ENCODE results near the gene TRAF7. TPM values are rescaled to one million over a fixed set of nuclear protein-coding genes. Genes with fewer than 3 reads are reported as not detected.
"Not testable (repeated sequence)": the region's sequence is repeated elsewhere in the genome, so short reads cannot be mapped to it uniquely, and the experiment has no call there.

The TRAF7 gene
- total RNA-seq, 2 experiments from 2014 or later: 19.9 to 24.0 TPM

DNA sequence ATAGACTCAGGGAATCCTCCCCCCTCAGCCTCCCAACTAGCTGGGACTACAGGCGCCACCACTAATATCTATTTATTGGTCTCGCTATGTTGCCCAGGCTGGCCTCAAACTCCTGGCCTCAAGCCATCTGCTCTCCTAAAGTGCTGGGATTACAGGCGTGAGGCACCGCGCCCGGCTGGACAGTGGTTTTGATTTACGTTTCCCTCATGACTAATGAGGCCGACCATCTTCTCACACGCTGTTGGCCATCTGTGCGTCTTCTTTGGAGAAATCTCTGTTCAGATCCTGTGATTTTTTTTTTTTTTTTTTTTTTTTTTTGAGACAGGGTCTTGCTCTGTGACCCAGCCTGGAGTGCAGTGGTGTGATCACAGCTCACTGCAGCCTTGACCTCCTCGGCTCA, 26.3 kb upstream of the TRAF7 start:
- intact Hi-C loops (cut with DNase I, micrococcal nuclease); H3K4me3 Mint-ChIP-seq; H3K36me3 Mint-ChIP-seq (ENCODE audit: low read depth); H3K36me3 ChIP-seq (ENCODE audit: insufficient read depth, low read length); H3K9me3 ChIP-seq (ENCODE audit: control insufficient read depth in 1 of 2, insufficient read depth in 1 of 2, low read length in 2 of 2); H3K9me3 Mint-ChIP-seq; H3K27me3 ChIP-seq (ENCODE audit: control insufficient read depth in 1 of 2, insufficient read depth in 2 of 2, low read length in 2 of 2); DNase-seq; H3K4me3 ChIP-seq (ENCODE audit: low read length); H3K27ac ChIP-seq (ENCODE audit: low read depth in 1 of 2, low read length in 2 of 2); H3K27ac Mint-ChIP-seq; H3K27me3 Mint-ChIP-seq; POLR2A ChIA-PET; CTCF ChIA-PET; ATAC-seq (ENCODE audit: poor library complexity): not testable (repeated sequence)
- H3K4me1 ChIP-seq (ENCODE audit: insufficient read depth, low read length): peaks cover 13% of the 10 kb centered on the region
- H3K4me1 Mint-ChIP-seq (ENCODE audit: low read depth): peaks cover 12% of the 10 kb centered on the region

- H3K9me3 ChIP-seq (ENCODE audit: control insufficient read depth in 1 of 2, insufficient read depth in 1 of 2, low read length in 2 of 2); H3K36me3 ChIP-seq (ENCODE audit: insufficient read depth, low read length); CTCF ChIA-PET; ATAC-seq (ENCODE audit: poor library complexity); H3K4me3 ChIP-seq (ENCODE audit: low read length); H3K27me3 Mint-ChIP-seq; H3K27me3 ChIP-seq (ENCODE audit: control insufficient read depth in 1 of 2, insufficient read depth in 2 of 2, low read length in 2 of 2); DNase-seq; H3K4me3 Mint-ChIP-seq; intact Hi-C loops (cut with DNase I, micrococcal nuclease); H3K9me3 Mint-ChIP-seq; POLR2A ChIA-PET; H3K27ac ChIP-seq (ENCODE audit: low read depth in 1 of 2, low read length in 2 of 2); H3K36me3 Mint-ChIP-seq (ENCODE audit: low read depth); H3K27ac Mint-ChIP-seq: not testable (repeated sequence)
- H3K4me1 ChIP-seq (ENCODE audit: insufficient read depth, low read length): peaks cover 13% of the 10 kb centered on the region
- H3K4me1 Mint-ChIP-seq (ENCODE audit: low read depth): peaks cover 12% of the 10 kb centered on the region
Observed at GRCh38 chr16:2129890-2130447, 25.6 kb upstream of the TRAF7 start.

DNA sequence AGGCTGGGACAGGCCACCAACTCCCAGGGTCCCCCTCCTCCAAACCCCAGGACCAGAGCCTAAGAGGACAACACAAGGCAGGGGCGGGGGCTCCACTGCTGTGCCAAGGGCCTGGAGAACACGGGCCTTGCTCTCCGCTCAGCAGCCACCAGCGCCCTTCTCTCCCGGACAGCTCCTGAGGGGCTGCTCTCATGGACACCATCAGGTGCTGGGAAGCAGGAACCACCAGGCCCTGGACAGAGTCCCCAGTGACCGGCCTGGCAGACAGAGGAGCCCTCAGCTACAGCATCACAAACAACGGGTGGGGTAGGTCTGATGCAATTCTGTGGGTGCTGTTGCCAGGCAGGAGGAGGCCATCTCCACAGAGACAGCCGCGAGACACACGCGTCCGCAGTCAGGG, 21.8 kb upstream of the TRAF7 start:
- H3K27me3 Mint-ChIP-seq; intact Hi-C loops (cut with DNase I, micrococcal nuclease); H3K27ac Mint-ChIP-seq; H3K9me3 Mint-ChIP-seq; H3K4me3 Mint-ChIP-seq; DNase-seq; ATAC-seq (ENCODE audit: poor library complexity); H3K27me3 ChIP-seq (ENCODE audit: control insufficient read depth in 1 of 2, insufficient read depth in 2 of 2, low read length in 2 of 2); H3K4me3 ChIP-seq (ENCODE audit: low read length); POLR2A ChIA-PET; CTCF ChIA-PET; H3K36me3 ChIP-seq (ENCODE audit: insufficient read depth, low read length); H3K36me3 Mint-ChIP-seq (ENCODE audit: low read depth); H3K9me3 ChIP-seq (ENCODE audit: control insufficient read depth in 1 of 2, insufficient read depth in 1 of 2, low read length in 2 of 2); H3K27ac ChIP-seq (ENCODE audit: low read depth in 1 of 2, low read length in 2 of 2); H3K4me1 Mint-ChIP-seq (ENCODE audit: low read depth): not testable (repeated sequence)
- H3K4me1 ChIP-seq (ENCODE audit: insufficient read depth, low read length): peaks cover 16% of the 10 kb centered on the region

- H3K27ac ChIP-seq (ENCODE audit: low read depth in 1 of 2, low read length in 2 of 2); H3K4me1 Mint-ChIP-seq (ENCODE audit: low read depth); ATAC-seq (ENCODE audit: poor library complexity); POLR2A ChIA-PET; intact Hi-C loops (cut with DNase I, micrococcal nuclease); H3K36me3 ChIP-seq (ENCODE audit: insufficient read depth, low read length); CTCF ChIA-PET; H3K9me3 ChIP-seq (ENCODE audit: control insufficient read depth in 1 of 2, insufficient read depth in 1 of 2, low read length in 2 of 2); H3K9me3 Mint-ChIP-seq; H3K27me3 Mint-ChIP-seq; H3K36me3 Mint-ChIP-seq (ENCODE audit: low read depth); H3K27me3 ChIP-seq (ENCODE audit: control insufficient read depth in 1 of 2, insufficient read depth in 2 of 2, low read length in 2 of 2); H3K27ac Mint-ChIP-seq: not testable (repeated sequence)
- H3K4me3 Mint-ChIP-seq: peak overlapping the region; percentile 77
- DNase-seq: peak in 1 of 14 experiments; percentile 29
- Histone ChIP-seq H3K4me3 (ENCODE audit: low read length) (peak overlapping the region; percentile 38), H3K4me1 (ENCODE audit: insufficient read depth, low read length) (peaks cover 11% of the 10 kb centered on the region)
Observed at GRCh38 chr16:2135071-2135470, 20.5 kb upstream of the TRAF7 start.

GRCh38 chr16:2135770-2136490, 19.7 kb upstream of the TRAF7 start, which contains the start of gene PKD1:
Gene PKD1, minus strand, starts transcription at chr16:2135898. Its CDS starts 209 bp downstream, at chr16:2135689.
- Histone ChIP-seq H3K4me1 (ENCODE audit: insufficient read depth, low read length) (peaks cover 19% of the 10 kb centered on the region), H3K27ac (ENCODE audit: low read depth in 1 of 2, low read length in 2 of 2) (peak within 1 kb of the TSS in 1 of 2 donors; percentile 52), H3K4me3 (ENCODE audit: low read length) (peak within 1 kb of the TSS; percentile 46)
- H3K36me3 Mint-ChIP-seq (ENCODE audit: low read depth); intact Hi-C loops (cut with DNase I, micrococcal nuclease); H3K4me1 Mint-ChIP-seq (ENCODE audit: low read depth); H3K27me3 ChIP-seq (ENCODE audit: control insufficient read depth in 1 of 2, insufficient read depth in 2 of 2, low read length in 2 of 2); H3K9me3 ChIP-seq (ENCODE audit: control insufficient read depth in 1 of 2, insufficient read depth in 1 of 2, low read length in 2 of 2); H3K36me3 ChIP-seq (ENCODE audit: insufficient read depth, low read length); H3K27me3 Mint-ChIP-seq; H3K9me3 Mint-ChIP-seq: not testable (repeated sequence)
- ChIA-PET POLR2A (interaction anchor here (0.6 to 1.5 kb wide), 7 partner anchors 18 to 164 kb away, joined by 3 to 19 read pairs (median 4); partner anchors contain the start of genes GFER, NTHL1, PGP and TBL3), CTCF (interaction anchor here (1.2 kb wide), 1 partner anchor 132 kb away, joined by 3 read pairs; no protein-coding TSS in a partner anchor)
- ATAC-seq (ENCODE audit: poor library complexity) (peak; percentile 73), DNase-seq (peak; percentile 87 to 100 (median 98))
- Mint-ChIP-seq H3K4me3 (peak within 1 kb of the TSS; percentile 94), H3K27ac (peak within 1 kb of the TSS; percentile 94)

Data from CD4-positive, alpha-beta T cell (primary cell).